SHP77 treated with DMSO at 0.1 percent for 48 hours (cell line): ENCODE data around the gene FAM111B.

Experiments
- DNase-seq: peaks from one replicate; lab custom pipeline; 2025; lab: John Stamatoyannopoulos, UW

FAM111B gene

GRCh38 chr11:59154610-59155009 lies 47.6 kb downstream of the FAM111B start:
- no peak for DNase-seq

DNA sequence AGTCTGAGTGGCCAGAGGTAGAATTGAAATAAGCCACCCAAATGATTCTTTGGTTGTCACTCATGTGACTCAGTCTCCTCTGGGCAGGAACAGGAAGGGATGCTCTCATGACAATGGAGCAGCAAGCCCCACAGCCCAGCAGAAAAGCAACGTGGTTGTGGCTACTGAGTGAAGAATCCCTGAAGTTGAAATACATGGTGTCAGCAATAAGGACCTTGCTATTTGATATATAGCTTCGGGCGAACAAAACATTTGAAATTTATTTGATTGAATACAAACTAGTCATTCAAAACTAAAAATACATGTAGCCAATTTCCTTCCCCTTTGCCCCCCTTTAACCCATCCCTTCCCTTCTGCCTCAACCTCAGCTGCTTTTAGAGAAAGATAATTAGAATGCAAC lies 50.4 kb downstream of the FAM111B start:
- no peak for DNase-seq

DNA sequence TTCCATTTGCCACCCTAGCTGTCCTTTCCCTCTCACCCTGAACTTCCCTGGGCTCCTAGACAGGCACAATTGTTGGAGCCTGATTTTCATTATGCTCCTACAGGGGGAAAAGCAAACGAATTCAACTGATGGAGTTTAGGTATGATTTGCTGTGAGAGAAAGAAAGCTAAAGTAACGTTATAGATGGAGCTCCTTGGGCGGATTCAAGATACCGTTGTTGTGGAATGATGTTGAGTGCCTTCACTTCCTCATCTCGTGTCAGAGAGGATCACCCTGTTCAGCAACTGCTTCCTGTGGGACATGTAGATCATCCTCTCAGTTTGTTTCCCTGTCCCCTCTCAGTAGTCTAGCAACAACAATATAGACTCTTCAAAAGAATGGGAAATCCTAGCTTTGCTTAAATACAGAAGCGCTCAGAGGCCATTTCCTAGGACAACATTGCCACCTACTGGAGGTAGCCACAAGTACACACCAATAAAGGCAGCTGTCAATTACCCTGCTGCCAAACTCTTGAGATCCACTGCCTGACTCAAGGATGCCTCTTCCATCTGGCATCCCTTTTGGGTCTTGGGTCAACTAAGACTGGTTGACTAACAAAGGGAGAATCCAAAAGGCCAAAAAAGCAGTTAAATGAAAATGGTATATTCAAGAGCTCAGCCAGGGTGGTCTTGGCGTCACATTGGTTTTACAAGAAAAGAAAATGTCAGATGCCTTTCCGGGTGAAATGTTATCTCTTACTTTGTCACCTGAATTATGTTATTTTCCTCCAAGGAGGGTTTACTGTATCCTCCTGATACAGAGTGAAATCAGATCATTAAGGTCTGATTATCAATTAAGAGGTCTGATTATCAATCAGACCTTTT lies 51.4 kb downstream of the FAM111B start:
- DNase-seq: peak; percentile 11

DNA sequence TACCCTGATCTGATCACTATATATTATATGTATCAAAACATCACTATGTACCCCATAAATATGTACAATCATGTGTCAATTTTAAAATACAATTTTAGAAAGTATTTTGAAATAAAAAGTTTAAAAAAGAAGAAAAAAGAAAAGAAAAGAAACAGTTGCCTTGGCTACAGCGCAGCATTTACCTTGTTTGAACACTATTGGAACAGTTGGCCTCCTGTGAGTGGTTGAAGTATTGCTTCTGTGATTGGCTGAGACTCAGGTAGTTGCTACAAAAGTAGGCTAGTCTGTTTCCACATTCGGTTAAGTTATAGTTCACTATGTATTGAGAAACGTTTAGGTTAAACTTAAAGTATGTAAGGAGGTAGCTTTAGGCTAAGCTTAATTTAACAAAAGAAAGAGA lies 57.0 kb downstream of the FAM111B start:
- DNase-seq: no peak

GRCh38 chr11:59171508-59172322 lies 64.7 kb downstream of the FAM111B start, which contains the start of gene DTX4:
DTX4 (plus strand) TSS chr11:59172132; CDS start chr11:59172596, 464 bp downstream.
- peak; percentile 3 for DNase-seq

GRCh38 chr11:59172345-59173079 lies 65.5 kb downstream of the FAM111B start:
- no peak for DNase-seq

- DNase-seq: no peak
Observed at GRCh38 chr11:59173080-59173963, 66.3 kb downstream of the FAM111B start.

DNA sequence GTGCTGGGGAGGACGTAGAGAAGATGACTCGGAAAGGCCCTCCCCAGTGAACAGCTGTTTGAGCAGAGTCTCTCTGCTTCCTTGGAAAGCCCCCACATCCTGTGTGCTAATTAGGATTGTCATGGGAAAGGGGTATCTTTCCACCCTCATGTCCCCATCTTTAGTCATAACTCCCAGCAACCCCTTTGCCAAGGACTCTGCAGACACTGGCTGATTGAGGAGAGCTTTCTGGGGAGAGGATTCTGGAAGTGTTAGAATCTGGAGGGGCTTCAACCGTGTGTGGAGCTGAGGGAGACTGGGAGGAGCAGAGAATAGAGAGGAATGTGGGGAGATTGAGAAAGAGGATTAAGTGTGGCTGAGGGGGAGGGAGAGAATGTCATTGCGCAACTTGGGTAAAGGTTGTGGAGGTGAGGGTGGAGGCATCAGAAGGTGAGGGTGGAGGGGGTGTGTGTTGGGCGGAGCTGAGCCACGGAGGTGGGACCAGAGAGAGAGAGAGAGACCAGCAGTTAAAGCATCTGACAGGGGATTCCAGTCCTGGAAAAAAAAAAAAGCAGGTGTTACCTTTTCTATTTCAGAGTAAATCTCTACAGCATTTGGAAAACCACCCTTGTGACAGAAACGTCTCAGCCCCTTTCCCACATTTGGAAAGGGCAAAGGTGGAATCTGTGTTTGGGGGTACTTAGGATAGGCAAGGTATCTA lies 67.1 kb downstream of the FAM111B start:
- DNase-seq: no peak

GRCh38 chr11:59174664-59175033 lies 67.6 kb downstream of the FAM111B start:
- DNase-seq: no peak

GRCh38 chr11:59175091-59175501 lies 68.1 kb downstream of the FAM111B start:
- no peak for DNase-seq

DNA sequence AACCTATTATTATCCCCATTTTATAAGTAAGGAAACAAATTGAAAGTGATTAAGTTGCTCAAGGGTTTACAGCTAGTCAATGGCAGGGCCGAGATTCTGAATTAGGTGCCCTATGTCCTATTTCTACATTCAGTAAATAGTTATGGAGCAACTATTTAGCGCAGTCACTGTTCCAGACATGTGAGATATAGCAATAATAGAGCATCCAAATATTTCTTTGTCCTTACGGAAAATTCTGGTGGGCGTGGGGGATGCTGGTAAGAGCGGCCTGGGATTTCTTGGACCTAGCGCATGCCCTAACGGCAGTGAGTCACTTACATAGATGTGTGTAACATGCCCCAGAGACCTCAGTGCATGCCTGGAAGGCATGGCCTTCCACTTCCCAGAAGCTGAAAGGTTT lies 69.3 kb downstream of the FAM111B start:
- no peak for DNase-seq
